ENCODE measurements around the gene MAST4. TPM values are rescaled to one million over a fixed set of nuclear protein-coding genes. Genes with fewer than 3 reads are reported as not detected.

Gene MAST4
- total RNA-seq, 1 donor from 2014 or later: 13.9 TPM

- FAIRE-seq: no peak
- DNase-seq (ENCODE audit: low spot score in 2 of 2): no peak
These were observed 454.4 kb downstream of the MAST4 start for GRCh38 chr5:67050635-67051034.

- no peak for DNase-seq (ENCODE audit: low spot score in 2 of 2)
- no peak for FAIRE-seq
These were observed 455.0 kb downstream of the MAST4 start for GRCh38 chr5:67051164-67051563.

- FAIRE-seq: no peak
- DNase-seq (ENCODE audit: low spot score in 2 of 2): no peak
These were observed 455.8 kb downstream of the MAST4 start for GRCh38 chr5:67052034-67052433.

GRCh38 chr5:67053229-67053628 is 457.0 kb downstream of the MAST4 start:
- FAIRE-seq (no peak), DNase-seq (ENCODE audit: low spot score in 2 of 2) (no peak)

- no peak for DNase-seq (ENCODE audit: low spot score in 2 of 2)
- FAIRE-seq: no peak
These were observed 463.0 kb downstream of the MAST4 start for GRCh38 chr5:67058998-67059743.

- FAIRE-seq (no peak), DNase-seq (ENCODE audit: low spot score in 2 of 2) (no peak)
These were observed 463.7 kb downstream of the MAST4 start for GRCh38 chr5:67059744-67060490.

GRCh38 chr5:67061511-67061910 is 465.3 kb downstream of the MAST4 start:
- no peak for FAIRE-seq
- DNase-seq (ENCODE audit: low spot score in 2 of 2): no peak

- DNase-seq (ENCODE audit: low spot score in 2 of 2) (no peak), FAIRE-seq (no peak)
These were observed 466.9 kb downstream of the MAST4 start for GRCh38 chr5:67063055-67063454.

GRCh38 chr5:67063791-67064190 is 467.6 kb downstream of the MAST4 start:
- DNase-seq (ENCODE audit: low spot score in 2 of 2) (no peak), FAIRE-seq (no peak)

- FAIRE-seq (no peak), DNase-seq (ENCODE audit: low spot score in 2 of 2) (no peak)
These were observed 469.0 kb downstream of the MAST4 start for GRCh38 chr5:67065237-67065636.

- DNase-seq (ENCODE audit: low spot score in 2 of 2): no peak
- no peak for FAIRE-seq
These were observed 469.5 kb downstream of the MAST4 start for GRCh38 chr5:67065696-67066095.

GRCh38 chr5:67066815-67067214 is 470.6 kb downstream of the MAST4 start:
- no peak for DNase-seq (ENCODE audit: low spot score in 2 of 2)
- FAIRE-seq: no peak

GRCh38 chr5:67073045-67073680 is 477.0 kb downstream of the MAST4 start:
- FAIRE-seq: no peak
- DNase-seq (ENCODE audit: low spot score in 2 of 2): no peak

- no peak for DNase-seq (ENCODE audit: low spot score in 2 of 2)
These were observed 481.1 kb downstream of the MAST4 start for GRCh38 chr5:67077296-67077695.

GRCh38 chr5:67081261-67081660 is 485.1 kb downstream of the MAST4 start:
- DNase-seq (ENCODE audit: low spot score in 2 of 2) (no peak), FAIRE-seq (no peak)

More at GRCh38 chr5:67077296-67077695, 481.1 kb downstream of the MAST4 start:
- FAIRE-seq: no peak

- DNase-seq (ENCODE audit: low spot score in 2 of 2) (no peak), FAIRE-seq (no peak)
These were observed 486.7 kb downstream of the MAST4 start for GRCh38 chr5:67082941-67083340.

GRCh38 chr5:67085616-67086015 is 489.4 kb downstream of the MAST4 start:
- FAIRE-seq: no peak
- DNase-seq (ENCODE audit: low spot score in 2 of 2): no peak

- DNase-seq (ENCODE audit: low spot score in 2 of 2): no peak
These were observed 493.1 kb downstream of the MAST4 start for GRCh38 chr5:67089200-67089725.

GRCh38 chr5:67090040-67090439 is 493.8 kb downstream of the MAST4 start:
- no peak for DNase-seq (ENCODE audit: low spot score in 2 of 2)
- no peak for FAIRE-seq

More at GRCh38 chr5:67089200-67089725, 493.1 kb downstream of the MAST4 start:
- no peak for FAIRE-seq

GRCh38 chr5:67090593-67090992 is 494.4 kb downstream of the MAST4 start:
- FAIRE-seq (no peak), DNase-seq (ENCODE audit: low spot score in 2 of 2) (no peak)

- FAIRE-seq (no peak), DNase-seq (ENCODE audit: low spot score in 2 of 2) (no peak)
These were observed 496.3 kb downstream of the MAST4 start for GRCh38 chr5:67092535-67092934.

All from frontal cortex (tissue), 4 donors.